Activated CD4-positive, alpha-beta T cell treated with anti-CD3 and anti-CD28 coated beads, Interleukin-2, amount 50 U/mL, for 1 hour (primary cell): ENCODE measurements around the gene PRCP.
"Not testable (repeated sequence)": the region's sequence is repeated elsewhere in the genome, so short reads cannot be mapped to it uniquely, and the experiment has no call there.

Source experiments
- DNase-seq: peaks from one replicate; pipeline ENCODE4 v3.0.0-alpha.2; 2020

The PRCP gene

DNA sequence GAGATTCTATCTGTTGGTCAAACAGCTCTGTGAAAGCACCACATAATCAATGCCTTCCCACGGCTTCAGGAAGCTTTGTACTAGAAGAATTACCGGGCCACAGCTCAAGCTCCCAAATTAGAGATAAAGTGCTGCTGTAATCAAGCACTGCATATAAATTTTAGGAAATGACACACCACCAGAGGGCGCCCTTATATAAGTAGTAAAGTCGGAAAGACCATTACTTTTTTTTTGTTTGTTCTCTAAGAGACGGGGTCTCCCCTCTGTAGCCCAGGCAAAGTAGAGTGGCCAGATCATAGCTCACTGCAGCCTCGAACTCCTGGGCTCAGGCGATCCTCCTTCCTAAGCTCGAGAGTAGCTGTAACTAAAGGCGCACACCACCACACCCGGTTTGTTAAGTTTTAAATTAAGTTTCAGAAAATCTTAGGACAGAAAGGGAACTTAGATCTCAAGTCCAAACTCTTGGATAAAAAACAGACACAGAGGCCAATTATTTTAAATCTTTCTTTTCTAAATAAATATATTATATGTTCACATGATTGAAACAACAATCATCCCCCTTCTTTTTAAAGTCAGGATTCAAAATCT lies 32.6 kb downstream of the PRCP start:
- DNase-seq, result peak; percentile 74

DNA sequence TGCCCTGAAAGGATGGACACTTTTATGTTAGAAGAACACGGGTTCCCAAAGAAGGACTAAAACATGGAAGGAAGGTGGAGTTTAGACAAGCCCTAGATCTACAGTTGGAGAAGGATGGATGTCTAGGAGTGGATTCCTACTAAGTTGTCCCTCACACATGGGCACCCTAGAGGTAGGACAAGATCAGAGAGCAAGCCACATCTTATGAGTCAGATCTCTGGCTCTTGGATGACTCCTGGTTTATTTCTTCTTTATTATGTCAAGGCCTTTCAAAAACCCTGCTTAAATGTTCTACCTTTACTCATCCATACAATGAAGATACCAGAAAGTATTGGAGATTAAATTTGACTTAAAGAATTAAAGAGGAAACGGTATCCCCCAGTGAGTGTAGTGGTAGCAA lies 34.4 kb downstream of the PRCP start:
- DNase-seq, result no peak

DNA sequence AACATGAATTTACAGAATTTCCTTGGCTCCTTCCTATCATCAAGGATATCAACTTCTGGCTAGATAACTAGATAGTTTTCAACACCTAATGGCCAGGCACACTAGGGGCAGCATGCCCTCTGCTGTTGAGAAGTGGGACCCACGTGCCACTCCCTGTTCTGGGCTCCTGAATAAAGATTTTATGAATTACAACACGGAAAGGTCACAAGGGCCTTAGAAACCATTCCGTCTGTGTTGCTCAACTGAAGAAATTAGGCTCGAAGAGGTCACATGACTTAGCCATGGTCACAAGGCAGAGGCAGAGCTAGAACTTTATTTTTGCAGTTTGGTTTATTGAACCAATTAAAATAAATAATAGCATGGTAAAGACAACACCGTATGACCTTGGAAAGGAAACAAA lies 36.0 kb downstream of the PRCP start:
- DNase-seq, result peak; percentile 22

DNA sequence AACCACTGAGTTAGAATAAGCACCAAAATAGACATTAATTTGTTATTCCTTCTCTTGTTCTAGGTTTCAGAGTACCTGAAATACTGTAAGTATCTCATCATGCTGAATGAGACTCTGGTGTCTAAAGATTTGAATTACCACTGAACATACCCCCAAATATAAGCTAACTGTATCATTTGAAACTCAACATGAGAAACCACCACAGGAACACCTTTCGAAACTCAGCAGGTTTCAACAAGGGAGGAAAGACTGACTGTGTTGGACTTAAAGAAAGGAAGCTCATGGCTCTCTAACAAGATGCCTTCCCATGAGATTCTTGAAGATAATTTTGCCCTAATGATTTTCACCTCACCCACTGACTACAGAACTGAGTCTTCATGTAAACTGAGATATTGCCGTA lies 37.0 kb downstream of the PRCP start:
- DNase-seq, result no peak

DNA sequence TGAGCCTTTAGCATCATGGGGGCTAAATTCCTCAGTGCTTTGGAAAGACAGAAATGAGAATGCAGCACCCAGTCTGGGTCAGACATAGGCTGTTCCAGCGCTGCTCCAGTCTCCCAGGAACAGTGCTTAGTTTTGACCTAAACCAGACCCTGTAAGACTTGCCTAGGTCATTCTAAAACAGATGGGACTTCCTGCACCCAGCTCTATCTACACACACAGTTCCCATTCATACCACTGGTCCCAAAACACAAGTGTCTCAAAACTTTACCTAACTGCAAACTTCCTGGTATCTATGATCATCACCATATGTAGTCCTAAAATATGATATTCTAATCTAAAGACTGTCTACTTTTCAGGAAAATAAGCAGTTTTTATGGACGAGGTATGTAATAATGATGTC lies 37.9 kb downstream of the PRCP start:
- DNase-seq, result no peak

DNA sequence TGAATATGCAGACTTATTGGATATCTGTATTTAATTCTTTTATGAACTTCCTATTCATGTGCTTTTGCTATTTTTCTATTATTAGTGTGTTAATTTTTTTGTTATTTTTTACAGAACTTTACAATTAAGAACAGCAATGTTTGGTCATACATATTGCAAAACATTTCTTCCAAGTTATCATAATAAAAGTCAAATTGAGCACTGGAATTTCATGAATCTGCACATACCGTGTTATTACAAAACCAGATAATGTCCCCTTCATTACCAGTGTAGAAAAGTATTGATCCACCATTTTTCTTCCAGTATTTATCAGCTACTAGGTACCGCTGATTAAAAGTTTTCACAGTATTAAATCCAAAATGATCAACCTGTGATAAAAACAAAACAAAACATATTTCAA lies 40.5 kb downstream of the PRCP start:
- DNase-seq, result no peak

DNA sequence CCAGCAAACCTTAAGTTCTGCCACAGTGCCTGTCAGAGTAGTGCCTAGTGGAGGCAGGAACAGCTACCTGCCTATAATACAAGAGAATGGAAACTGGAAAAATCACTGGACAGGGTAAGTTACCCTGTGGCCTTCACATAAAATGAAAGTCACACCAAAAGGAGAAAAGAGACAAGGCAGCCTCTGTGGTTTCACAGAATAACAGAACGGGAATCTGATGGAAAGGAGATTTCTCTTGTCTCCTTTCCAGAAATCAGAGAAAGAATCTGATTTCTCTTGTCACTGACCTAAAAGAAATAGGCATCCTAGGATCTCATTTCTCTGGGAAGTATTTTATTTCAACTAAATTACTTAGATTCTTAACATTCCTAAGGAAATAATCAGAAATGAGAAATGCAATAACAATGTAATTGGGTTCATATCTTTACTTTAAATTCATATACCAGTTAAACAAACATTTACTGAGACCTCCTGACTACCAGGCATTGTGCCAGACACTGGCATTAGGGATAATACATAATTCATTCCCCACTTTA lies 41.6 kb downstream of the PRCP start:
- no peak for DNase-seq

DNA sequence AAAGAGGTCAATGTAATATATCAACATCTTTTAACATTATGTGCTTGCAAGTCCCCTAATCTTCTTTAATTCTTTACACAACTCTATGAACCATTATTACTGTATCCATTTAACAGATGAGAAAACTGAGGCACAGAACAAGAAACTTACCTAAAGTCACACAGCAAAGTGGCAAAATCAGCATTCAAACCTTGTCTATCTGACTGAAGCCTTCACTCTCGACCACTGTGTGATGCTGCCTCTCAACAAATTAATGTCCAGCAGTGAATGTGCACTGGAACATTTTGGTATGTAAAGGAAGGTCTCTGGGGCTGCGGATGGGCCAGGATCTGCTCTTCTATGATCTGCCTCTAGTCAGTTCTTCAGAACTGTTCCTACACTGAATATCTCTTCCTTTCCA lies 42.1 kb downstream of the PRCP start:
- no peak for DNase-seq

DNA sequence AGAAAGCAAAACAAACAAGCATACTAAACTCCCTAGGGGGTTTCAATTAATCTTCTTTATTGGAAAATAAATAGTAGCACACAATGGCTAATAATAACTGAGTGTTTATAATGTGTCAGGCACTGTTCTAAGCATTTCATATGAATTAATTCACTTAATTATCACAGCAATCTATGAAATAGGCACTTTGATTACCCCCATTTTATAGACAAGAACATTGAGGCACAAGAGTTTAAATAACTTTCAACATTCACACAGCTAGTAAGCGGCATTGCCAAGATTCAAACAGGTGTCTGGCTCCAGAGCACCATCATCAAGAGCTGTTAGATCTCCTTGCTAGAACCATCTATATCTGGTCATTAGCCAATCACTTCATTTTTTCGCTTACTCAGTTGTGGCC lies 43.1 kb downstream of the PRCP start:
- no peak for DNase-seq

DNA sequence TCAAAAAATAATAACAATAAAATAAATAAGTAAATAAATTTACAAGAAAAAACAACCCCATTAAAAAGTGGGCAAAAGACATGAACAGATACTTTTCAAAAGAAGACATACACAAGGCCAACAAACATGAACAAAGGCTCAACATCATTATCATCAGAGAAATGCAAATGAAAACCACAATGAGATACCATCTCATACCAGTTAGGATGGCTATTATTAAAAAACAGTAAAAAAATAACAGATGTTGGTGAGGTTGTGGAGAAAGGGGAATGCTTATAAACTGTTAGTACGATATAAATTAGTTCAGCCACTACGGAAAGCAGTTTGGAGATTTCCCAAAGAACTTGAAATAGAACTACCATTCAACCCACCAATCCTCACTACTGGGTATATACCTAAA lies 44.6 kb downstream of the PRCP start:
- no peak for DNase-seq

DNA sequence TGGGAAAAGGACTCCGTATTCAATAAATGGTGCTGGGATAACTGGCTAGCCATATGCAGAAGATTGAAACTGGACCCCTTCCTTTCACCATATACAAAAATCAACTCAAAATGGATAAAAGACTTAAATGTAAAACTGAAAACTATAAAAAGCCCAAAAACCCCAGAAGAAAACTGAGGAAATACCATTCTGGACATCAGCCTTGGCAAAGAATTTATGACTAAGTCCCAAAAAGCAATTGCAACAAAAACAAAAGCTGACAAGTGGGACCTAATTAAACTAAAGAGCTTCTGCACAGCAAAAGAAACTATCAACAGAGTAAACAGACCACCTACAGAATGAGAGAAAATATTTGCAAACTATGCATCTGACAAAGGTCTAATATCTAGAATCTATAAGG lies 45.3 kb downstream of the PRCP start:
- DNase-seq, result not testable (repeated sequence)

DNA sequence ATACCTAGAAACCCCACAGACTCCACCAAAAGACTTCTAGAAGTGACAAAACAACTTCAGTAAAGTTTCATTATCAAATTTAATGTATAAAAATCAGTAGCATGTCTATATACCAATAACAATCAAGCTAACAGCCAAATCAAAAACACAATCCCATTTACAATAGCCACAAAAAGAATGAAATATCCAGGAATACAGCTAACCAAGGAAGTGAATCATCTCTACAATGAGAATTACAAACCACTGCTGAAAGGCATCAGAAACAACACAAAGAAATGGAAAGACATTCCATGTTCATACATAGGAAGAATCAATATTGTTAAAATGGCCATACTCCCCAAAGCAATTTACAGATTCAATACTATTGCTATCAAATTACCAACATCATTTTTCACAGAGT lies 46.0 kb downstream of the PRCP start:
- no peak for DNase-seq

DNA sequence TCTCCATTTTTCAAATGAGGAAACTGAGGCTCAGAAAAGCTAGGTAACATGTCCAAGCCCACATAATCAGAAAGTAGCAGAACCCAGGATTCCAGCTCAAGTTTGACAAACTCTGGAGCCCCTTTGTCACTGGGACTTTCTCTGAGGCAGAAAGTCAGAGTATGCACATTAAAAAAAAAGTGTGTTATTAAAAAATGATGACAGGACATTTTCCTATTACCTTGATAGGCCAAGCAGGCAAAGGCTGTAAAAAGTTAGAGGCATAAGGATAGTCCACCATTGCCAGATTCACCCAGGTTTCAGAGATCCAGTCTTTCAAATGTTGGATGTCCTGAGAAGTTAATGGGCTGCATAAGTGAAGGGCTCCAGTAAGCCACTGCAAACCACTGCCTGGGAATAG lies 51.4 kb downstream of the PRCP start:
- no peak for DNase-seq

DNA sequence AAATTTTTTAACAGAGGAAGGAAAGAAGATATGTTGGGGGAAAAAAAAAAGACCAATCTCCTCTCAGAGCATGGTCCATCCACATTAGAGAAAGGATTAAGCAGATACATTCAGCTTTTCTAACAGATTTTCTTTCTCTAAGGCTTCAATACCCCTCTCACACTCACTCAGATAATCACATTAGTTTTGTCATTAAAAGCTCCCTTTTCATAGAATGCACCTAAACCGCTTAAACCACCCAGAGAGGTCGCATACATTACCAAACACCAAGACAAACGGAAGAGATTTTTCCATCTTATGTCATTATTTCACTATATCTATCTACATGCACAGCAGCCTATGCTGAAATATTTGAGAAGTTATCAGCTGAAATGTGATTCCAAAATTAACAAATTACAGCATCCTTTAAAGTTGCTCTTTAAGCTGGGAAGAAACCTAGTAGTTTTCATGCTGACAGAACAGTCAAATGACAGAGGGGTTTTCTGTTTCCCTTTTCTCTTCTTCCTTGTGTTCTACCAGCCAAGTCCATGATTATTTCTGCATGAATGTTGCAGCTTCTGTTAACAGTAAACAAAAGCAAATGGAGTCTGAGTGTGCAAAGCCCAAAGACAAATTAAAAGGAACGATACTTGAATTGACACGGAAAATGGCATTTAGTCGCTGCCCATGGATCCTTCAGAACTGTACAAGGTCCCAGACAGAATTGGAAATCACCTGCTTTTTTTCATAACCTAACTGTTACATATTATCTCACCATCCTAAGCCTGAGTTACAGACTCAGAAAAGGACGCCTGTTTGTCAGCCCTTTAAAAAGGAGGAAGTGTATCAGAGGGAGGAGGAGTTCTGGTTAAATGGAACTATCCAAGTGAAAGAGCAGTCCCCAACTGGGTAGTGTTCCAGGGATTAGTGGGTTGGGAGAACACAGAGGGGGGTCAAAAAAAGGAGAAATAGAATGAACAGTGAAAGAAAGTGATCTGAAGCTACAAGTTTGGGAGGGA lies 54.6 kb downstream of the PRCP start:
- DNase-seq, result no peak

DNA sequence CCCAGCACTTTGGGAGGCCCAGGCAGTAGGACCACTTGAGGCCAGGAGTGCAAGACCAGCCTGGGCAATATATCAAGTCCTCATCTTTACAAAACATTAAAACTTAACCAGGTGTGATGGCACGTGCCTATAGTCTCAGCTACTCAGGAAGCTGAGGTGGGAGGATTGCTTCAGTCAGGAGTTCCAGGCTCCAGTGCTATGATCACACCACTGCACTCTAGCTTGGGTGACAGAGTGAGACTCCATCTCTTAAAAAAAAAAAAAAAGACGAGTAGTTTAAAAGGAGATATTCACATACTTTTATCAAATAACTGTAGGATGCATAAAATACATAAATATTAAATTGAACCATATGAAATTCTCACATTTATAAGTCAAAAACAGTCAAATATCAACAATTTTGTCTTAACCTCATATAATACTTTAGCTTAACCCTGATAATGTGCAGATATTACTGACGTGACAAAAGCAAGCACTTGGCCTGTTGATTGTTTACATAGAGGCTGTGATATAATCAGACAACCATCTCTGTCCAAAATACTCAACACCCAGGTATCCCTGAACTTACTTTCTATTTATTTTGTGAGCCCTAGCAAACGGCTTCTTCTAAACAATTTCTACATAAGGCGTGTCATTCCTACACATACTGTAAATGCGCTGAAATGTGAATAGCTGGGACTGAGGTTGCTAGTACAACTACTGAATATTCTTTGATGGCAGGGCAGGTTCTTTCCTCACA lies 57.0 kb downstream of the PRCP start:
- no peak for DNase-seq

DNA sequence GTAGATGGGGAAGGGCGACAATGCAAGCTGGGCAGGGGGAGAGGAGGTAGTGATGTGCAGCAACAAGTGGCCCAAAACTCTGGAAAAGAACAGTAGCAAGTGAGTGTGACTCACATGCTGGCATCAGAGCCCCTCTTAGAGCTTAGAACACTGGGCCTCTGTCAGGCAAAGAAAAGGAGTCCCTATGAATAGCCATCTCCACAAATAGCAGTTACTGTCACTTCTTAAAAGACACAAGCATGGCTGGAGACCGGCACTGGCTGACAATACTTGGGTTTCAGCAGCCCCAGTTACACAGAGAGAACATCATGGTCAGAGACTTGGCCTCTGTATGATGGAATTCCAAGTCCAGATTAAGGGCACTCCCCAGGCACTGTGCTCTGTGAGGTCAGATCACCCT lies 58.2 kb downstream of the PRCP start:
- DNase-seq, result no peak

DNA sequence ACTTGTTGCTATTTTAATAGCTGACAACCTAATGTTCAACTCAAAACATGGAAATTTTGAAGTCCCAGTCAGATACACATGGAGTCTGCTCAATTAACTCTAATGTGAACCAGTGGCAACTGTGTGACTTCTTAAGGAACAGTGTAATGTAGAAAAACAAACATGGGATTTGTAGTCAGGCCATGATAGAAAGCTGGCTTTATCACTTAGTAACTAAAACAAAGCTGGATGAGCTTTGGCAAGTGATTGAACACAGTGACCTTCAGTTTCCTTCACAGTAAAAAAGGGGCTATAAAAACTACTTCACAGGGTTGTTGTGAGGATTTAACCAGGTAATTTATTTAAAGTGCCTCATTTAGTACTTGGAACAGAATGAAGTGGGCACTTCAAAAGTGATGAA lies 62.6 kb downstream of the PRCP start:
- DNase-seq, result no peak

DNA sequence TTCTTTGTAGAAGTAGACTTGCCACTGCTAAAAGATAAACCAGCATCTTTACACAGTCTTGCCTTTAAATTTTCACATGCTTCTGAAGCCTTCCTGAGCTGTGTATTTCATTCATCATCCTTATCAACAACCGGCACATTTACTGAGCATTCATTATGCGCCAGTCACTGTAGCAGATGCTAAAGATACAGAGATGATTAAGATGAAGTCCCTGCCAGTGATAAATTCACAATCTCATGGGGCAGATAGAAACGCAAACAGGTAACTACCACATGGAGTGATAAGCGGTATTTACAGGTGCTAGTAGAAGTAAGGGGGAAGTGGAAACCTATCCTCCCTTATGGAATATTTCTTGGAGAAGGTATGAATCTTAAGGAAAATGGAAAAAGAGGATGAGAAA lies 67.2 kb downstream of the PRCP start:
- DNase-seq, result no peak

DNA sequence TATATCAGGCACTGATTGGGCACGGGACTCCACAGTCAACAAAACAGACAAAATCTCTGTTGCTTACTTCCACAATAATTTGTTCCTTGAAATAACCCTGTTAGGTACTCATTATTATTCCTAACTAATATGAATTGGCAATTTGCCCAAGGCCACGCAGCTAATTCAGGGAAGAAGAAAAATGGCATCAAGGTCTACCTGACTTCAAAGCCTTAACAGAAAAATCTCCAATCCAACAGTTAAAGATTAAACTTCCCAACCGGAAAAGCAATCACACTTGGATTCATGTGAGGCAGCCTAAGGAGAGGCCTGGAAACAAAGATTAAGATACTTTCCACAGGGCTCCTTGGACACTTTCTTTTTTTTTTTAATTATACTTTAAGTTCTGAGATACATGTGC lies 68.9 kb downstream of the PRCP start:
- DNase-seq, result no peak

DNA sequence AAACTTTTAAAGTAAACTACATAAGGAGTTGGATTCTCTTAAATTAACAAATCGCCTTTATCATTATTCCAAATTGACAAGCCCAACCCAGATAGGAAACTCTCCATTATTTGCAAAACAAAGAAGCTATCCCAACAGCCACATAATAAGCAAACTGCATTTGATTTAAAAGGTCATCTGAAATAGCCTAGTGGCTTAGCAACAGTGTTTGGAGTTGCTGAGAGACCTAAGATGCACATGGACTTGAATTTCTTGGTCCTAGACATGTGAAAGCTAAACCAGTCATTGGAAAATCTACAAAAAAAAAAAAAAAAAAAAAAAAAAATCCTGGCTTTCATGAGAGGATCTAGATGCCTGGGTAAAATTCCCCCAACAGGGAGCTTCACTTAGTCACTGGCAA lies 69.5 kb downstream of the PRCP start:
- DNase-seq, result no peak

DNA sequence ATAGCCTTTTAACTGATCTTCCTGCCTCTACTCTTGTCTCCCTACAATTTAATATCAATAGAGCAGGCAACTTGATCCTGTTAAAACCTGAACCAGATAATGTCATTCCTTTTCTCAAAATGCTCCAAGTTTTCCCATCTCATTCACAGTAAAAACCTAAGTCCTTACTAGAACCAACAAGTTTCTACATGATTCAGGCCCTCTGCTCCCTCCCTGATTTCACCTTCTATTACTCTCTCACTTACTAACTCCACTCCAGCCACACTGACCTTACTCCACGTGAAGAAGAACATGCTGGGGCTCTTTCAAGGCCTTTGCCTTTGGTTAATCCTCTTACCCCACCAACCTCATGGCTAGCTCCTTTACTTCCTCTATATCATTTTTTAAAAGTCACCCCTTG lies 71.1 kb downstream of the PRCP start:
- no peak for DNase-seq

DNA sequence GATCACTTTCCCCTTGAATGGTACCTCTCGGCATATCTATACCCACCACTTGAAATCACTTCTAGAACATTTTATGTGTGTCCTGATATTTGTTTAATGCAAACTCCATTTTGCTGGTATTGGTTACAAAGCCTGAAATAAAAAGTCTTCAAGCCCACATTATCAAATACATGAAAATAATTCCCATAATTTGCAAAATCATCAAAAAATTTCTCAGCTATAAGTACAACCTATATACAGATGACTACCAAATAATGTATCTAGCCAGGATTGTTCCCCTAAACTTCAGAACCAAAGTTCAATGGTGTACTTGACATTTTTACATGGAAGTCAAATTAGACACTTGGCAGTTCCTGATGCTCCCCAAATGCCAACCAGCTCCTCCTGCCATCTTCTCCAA lies 71.8 kb downstream of the PRCP start:
- DNase-seq, result no peak

DNA sequence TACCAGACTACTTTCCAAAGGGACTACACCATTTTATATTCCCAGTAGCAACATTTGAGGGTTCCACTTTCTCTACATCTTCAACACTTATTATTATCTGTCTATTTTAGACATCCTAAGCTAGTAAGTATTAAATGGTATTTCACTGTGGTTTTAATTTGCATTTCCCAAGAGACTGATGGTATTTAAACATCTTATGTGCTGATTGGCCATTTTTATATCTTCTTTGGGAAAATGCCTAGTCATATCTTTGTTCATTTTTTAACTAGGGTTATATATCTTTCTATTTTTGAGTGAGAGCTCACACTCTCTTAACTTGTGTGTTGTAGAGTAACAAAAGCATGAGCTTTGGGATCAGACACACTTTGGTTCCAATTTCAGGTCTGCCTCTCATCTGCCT lies 73.7 kb downstream of the PRCP start:
- DNase-seq, result no peak
